ENCODE data around the gene RSPH9.

RSPH9 gene

DNA sequence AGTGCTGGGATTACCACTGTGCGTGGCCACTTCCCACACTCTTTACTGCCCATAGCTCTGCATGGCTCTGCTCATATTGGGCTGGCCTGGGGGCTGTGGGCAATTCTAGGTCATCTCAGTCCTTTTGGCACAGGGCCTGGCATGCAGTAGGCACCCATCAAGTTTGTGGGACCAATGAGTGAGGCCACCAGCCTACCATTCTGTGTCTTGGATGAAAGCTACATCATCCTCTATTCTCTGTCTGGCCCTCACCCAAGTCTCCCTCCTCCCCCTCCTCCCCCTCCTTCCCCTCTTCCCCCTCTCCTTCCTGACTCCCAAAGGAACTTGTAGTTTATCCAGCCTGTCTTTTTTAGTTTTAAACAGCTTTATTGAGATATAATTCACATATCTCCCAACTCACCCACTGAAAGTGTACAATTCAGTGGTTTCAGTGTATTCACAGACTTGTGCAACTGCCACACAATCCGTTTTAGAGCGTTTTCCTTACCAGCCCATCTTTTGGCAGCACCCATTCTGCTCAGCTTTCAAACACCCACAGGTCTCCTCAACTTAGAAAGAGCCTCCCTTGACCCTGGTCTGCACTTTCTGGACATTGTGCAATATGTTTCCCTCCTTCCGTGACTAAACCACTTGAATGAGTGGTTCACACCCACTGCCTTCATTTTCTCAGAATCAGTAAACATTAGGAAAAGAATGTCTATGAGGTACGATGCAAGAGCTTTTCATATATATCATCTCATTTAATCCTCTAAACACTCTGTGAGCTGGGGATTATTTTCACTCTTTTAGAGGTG lies 64.2 kb downstream of the RSPH9 start:
- DNase-seq (ENCODE audit: low spot score) (no peak), FAIRE-seq (no peak)

DNA sequence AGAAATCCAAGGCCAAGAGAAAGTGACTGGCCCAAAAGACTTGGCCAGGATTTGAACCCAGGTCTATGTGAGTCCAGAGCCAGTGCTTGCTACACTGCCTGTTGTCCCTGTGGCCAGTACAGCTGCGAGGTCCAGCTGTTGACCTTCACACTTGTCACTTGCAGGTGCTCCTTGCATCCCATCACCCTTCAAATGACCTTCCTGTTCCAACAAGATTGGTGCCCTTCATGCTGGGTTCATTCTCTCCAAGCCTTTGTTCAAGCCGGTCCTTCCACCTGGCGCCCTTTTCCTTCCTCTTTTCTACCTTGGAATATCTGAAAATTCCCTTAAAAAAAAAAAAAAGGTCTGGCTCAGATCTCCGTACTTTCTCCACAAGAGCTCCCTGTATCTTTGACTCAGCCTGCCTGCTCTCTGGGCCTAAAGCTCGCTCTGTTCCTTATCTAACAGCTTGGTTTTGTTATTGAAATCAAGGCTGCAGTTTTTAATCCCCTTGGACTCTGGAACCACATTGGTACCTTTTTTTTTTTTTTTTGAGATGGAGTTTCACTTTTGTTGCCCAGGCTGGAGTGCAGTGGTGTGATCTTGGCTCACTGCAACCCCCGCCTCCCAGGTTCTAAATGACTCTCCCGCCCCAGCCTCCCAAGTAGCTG lies 64.9 kb downstream of the RSPH9 start:
- FAIRE-seq (no peak), DNase-seq (ENCODE audit: low spot score) (no peak)

DNA sequence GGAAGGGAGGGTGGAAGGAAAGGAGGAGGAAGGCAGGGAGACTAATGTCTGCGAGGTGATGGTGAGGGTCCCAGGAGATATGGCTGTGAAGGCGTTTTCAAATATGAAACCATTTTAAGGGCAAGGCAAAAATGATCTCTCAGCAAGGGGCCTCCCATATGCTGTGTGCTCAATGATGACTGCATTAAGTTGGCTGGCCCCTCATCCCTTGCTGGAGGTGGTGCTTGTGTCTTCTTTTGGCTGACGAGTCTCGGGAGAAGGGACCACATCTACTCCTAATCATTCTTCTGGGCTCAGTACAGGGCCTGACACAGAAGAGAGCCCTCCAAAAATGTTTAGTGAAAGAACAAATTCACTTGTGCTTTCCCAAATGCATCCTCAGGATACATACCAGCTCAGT lies 65.7 kb downstream of the RSPH9 start:
- FAIRE-seq: no peak

DNA sequence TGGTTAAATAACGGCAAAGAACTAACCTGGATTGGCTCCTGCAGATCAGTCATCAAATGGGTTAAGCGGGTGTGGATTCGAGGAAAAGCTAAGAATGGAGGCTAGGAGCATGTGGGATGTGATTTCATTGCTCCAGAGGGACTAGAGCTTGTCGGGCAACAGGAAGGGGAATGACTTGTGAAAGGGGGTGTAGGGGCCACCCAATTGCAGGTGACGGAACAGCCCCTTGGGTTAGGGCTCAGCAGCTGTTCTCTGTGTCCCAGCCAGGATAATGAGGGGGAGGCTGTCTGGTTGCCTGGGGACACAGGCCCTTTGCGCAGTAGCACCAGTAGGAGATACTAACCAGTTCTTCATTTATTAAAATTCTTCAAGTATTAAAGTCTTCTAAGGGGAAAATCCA lies 67.7 kb downstream of the RSPH9 start:
- FAIRE-seq: no peak
- no peak for DNase-seq (ENCODE audit: low spot score)

More for the DNA sequence above, 65.7 kb downstream of the RSPH9 start:
- no peak for DNase-seq (ENCODE audit: low spot score)

DNA sequence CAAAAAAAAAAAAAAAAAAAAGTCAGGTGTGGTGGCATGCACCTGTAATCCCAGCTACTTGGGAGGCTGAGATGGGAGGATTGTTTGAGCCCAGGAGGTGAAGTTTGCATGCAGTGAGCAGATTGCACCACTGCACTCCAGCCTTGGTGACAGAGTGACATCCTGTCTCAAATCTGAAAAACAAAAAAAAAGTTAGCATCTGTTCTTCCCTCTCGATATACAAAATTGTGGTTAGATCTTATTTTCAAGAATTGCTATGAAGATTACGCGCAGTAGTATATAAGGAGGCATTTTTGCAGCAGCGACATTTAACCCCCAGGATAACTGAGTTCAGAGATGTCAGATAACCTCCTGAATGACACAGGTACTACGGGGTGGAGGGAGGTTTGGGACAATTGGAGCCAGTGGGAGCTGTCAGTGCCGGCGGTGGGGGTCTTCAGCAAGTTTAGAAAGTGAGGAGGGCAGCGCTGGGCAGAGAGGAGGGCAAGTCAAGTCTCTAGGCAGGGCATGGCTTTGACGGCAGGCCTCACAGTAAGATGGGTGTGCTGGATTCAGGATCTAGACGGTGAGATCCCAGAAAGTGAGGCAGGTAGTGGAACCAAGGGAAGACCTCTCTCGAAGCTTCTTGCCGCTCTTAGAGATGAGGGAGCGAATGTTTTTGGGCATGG lies 68.9 kb downstream of the RSPH9 start:
- no peak for FAIRE-seq

DNA sequence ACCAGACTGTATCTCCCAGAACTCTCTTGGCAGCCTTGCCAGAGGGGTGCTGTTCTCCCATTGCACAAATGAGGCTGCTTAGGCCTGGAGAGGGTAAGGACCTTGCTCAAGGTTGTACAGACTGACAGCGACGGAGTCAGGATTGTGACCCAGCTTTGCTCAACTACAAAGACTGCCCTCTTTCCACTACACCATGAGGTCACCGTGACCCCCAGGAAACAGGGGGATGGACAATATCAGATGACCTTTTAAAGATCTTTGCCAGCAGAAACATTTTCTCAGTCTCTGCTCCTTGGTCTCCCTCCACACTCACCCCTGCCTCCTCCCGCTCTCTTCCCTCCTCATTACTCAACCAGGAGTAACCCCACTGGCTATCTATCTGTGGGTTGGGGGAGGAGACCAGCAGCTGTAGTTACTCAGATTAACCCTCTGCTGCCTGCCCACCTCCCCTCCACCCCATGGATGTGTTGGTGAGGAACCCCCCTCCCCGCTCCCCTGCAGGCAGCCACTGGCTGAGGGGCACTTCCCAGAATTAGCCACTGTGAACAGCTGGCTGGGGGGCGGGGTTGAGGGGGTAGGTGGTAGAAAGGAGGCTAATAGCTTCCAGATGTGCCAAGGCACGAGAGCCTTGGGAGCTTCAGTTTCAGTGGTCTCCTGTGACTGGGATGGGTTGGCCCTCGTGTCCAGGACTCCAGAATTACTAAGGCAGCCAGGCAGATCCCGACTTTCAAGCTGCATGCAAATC lies 69.6 kb downstream of the RSPH9 start:
- DNase-seq (ENCODE audit: low spot score): no peak

More for the DNA sequence above, 68.9 kb downstream of the RSPH9 start:
- no peak for DNase-seq (ENCODE audit: low spot score)

DNA sequence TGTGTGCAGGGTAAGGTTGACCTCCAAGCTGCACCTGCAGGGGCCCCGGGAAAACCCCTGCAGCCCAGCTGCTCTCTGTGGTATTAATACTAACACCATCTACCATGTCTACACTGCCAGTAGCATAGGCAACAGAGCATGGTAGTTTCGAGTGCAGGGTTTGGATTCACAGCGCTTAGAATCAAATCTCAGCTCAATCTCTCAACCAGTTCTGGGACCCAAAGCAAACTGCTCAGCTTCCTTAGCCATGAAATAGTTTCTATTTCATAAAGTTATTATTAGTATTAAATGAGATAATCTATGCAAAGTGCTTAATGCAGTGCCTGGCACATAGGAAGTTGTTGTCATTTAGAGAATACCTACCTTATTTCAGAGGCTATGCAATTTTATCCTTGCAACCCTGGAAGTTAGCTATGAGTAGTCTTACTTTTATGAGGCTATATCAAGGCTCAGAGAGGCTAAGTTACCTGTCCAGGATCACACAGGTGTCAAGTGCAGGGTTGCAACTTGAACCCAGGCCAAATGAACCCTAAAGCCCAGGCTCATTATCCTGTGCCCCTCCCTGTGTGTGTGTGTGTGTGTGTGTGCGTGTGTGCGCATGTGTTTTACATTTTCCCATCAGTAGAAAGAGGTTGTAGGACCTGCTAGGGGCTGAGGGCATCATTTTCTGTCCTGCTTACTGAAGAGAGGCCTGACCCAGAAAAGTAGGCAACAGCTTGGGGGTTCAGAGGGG lies 70.4 kb downstream of the RSPH9 start:
- FAIRE-seq: no peak
- DNase-seq (ENCODE audit: low spot score): no peak

More for the DNA sequence above, 69.6 kb downstream of the RSPH9 start:
- FAIRE-seq: no peak

DNA sequence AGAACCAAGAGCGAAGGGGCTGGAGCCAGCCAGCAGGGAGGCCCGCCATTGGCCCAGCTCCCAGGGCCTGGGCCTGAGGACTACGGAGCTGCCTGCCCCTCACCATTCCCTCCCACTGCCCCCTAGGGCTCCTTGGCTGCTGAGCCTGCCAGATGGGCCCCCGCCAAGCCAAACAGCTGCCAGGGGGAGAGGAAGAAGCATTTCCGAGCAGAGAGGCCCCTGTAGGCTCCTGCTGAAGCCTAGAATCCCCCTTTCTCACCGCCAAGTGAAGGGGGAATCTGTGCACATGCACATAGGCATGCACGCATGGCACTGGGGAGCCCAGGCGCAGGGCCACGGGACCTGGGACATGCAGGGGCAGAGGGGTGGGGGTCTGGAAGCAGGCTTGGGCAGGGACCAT lies 71.3 kb downstream of the RSPH9 start:
- no peak for DNase-seq (ENCODE audit: low spot score)
- FAIRE-seq: no peak

DNA sequence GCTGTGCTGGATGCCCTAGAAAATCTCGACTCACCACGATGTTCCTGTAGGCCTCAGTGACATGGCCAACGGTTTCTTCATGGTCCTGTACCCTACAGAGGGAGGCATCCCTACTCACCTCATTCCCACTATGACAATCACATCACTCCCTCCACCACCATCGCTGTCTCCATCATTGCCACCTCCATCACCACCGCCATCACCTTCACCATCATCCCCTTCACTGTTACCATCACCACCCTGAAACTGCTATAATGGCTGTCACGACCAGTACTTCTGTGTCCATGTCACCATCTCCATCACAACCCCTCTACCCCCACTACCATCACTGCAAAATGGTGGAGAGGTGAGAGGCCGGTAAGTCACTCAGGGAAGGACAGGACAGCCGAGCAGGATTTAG lies 72.6 kb downstream of the RSPH9 start:
- no peak for FAIRE-seq
- DNase-seq (ENCODE audit: low spot score): no peak

DNA sequence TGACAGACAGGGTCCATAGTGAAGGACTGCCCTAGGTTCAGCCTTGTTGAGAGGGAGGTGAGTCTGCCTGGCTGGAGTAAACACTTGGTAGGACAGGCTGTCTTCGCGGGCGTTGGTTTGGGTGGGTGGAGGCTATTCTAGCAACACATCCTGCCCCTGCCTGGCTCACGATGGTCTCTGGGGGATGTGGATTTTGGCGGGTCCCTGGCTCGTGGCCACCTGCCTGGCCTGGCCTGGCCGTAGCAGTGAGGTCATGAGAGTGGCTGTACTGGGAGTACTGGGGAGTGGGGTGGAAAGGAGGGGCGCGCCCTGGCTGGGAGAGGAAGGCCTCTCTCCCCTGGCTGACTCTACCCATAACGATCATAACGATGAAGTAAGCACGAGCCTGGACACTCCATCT lies 73.0 kb downstream of the RSPH9 start:
- DNase-seq (ENCODE audit: low spot score) (no peak), FAIRE-seq (no peak)

DNA sequence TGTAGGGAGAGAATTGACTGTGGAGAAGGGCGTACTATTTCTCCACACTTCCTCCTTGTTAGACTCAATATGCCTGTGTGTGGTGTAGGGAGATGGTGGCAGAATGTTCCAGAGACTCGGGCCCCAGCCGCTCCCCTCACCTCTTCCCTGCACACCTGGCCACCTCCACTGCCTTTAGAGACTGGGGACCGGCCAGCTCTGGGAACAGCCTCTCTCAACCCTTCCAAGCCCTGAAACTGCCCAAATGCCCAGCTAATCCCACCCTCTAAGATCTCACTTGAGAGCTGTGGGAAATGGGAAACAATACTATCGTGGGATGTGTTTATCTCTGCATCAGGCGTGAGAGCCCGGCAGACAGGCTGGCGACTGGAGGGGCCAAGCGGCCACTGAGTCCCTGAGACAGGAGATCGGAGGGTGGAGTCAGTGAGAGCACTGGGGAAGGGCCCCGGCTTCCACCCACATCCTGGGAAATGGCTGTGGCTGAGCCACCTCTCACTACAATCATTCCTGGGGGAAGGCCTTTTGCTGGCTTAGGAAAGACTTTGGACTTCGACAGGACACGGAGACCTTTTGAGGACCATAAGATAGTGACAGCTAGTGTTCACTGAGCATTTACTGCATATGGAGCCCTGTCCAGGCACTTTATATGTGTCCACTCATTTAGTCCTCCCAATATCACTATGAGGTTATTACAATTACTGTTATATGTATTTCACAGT lies 73.7 kb downstream of the RSPH9 start:
- DNase-seq (ENCODE audit: low spot score): no peak
- FAIRE-seq: no peak

DNA sequence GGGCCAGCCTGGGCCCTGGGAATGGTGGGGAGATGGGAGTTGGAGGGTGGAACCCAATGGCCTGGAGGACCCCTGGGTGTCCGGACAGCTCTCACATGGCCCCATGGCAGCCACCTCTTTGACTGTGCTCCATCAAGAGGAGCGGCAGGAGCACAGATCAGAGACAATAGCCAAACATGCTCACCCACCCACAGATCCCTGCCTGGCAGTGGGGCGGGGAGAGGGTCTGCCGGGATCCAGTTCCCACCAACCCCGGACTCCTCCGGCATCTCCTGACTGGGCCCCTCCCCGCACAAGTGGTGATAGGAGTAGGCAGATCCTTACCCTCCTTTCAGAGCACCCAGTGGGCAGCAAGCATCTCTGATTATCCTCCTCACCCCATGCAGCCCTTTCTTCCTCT lies 74.7 kb downstream of the RSPH9 start:
- no peak for FAIRE-seq
- no peak for DNase-seq (ENCODE audit: low spot score)

DNA sequence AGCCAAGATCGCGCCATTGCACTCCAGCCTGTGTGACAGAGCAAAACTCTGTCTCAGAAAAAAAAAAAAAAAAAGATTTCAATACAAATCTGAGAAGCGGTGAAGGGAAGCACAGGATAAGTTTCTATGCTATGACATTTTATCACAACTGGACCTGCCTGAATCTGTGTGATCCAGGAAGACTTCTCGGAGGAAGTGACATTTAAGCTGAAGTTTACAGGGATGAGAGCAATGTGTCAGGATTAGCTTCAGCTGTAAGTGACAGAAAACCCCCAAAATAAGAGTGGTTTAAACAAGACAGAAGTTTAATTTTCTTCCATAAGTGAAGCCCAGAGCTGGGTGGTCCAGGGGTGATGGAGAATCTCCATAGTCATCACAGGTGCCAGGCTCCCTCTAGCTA lies 76.2 kb downstream of the RSPH9 start:
- FAIRE-seq (no peak), DNase-seq (ENCODE audit: low spot score) (no peak)

All from urothelium cell line (cell line).